GM18907 (cell line): ENCODE data around the gene ZNF487.
"Not testable (repeated sequence)": the region's sequence is repeated elsewhere in the genome, so short reads cannot be mapped to it uniquely, and the experiment has no call there.

Source experiments
- ATAC-seq: cut with Tn5 transposase; IDR thresholded peaks from one replicate; pipeline ENCODE4 v1.9.1; 2021; ENCODE audit warnings: mild to moderate bottlenecking, moderate library complexity; ENCODE audit not compliant: unreplicated experiment

Gene ZNF487

GRCh38 chr10:43403911-43404703 lies 32.8 kb upstream of the ZNF487 start:
- ATAC-seq, result no peak

DNA sequence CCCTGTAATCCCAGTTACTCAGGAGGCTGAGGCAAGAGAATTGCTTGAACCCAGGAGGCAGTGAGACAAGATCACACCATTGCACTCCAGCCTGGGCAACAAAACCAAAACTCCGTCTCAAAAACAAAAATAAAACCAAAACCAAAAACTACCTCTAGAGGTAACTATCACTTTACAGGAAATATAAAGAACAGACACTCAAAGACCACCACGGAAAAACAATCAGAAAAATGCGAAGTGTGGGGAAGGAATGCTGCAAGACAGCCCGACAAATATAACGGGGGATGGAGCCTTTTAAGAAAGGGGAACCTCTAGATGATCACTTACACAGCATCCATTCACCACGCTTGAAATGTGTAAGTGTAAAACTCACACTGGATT lies 32.2 kb upstream of the ZNF487 start:
- ATAC-seq, result no peak

GRCh38 chr10:43407148-43407575 lies 29.7 kb upstream of the ZNF487 start:
- ATAC-seq, result peak; percentile 33

GRCh38 chr10:43407576-43408330 lies 29.2 kb upstream of the ZNF487 start:
- ATAC-seq, result peak; percentile 57

GRCh38 chr10:43408331-43408709 lies 28.6 kb upstream of the ZNF487 start:
- peak; percentile 1 for ATAC-seq

DNA sequence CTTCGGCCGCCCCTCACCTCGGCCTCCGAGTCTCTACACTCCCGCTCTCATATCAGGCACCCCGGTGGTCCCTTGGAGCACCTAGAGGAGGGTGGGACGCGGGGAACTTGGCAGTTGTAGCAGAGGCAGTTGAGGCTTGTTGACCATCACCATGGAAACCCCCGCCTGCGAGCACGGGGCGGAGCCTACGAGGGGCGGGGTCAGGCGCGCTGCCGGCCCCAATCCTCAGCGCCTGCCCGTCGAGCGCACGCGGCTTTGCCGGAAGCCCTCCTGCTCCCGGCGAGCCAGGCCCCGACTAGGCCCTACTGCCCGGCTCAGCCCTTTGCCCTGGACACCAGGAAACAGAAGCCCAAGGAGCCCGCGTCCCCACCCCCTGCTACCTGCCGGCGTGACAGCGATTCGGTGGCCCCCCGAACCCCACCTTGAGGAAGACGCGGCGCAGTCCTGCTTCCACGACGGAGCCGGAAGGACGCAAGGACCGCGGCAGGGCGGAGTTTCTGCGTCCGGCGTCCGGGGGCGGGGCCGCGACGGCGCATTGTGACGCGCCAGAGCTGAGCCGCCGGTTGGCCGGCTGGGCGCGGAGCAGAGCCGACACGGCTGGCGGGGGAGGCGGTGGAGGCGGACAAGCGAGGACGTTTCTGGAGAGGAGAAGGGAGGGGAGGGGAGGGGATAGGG lies 28.1 kb upstream of the ZNF487 start, which contains the start of gene HNRNPF:
Gene HNRNPF, minus strand, starts transcription at position 477 of the 675 bp plus-strand sequence. CDS start 21,302 bp downstream, outside the sequence.
- ATAC-seq, result peak; percentile 76

- ATAC-seq, result no peak
Observed at GRCh38 chr10:43409385-43410109, 27.4 kb upstream of the ZNF487 start.

DNA sequence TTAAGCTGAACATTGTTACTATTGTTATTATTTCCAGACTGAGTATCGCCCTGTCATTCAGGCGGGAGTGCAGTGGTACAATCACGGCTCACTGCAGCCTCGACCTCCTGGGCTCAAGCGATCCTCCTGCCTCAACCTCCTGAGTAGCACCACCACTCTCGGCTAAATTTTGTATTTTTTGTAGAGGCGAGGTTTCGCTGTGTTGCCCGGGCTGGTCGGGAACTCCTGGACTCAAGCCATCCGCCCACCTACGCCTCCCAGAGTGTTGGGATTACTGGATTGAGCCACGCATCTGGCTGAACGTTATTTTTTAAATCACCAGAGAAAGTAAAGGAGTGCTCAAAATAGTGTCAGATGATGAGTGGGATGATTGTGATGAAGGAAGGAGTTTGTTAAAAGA lies 26.6 kb upstream of the ZNF487 start:
- ATAC-seq, result no peak

DNA sequence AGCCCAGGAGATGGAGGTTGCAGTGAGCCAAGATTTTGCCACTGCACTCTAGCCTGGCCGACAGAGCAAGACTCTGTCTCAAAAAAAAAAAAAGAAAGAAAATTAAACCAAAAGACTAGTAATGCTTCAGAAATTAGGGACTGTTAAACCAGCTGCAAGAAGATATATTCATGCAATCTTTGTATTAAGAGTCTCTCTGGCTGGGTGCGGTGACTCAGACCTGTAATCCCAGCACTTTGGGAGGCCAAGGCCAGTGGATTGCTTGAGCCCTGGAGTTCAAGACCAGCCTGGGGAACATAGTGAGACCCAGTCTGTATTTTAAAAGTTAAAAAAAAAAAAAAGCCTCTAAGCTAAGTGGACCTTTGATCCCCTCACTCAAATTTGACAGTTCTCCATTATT lies 25.4 kb upstream of the ZNF487 start:
- ATAC-seq, result no peak

- no peak for ATAC-seq
Observed at GRCh38 chr10:43415544-43415943, 21.4 kb upstream of the ZNF487 start.

- ATAC-seq, result peak; percentile 36
Observed at GRCh38 chr10:43417950-43418768, 18.8 kb upstream of the ZNF487 start.

GRCh38 chr10:43419997-43420368 lies 16.9 kb upstream of the ZNF487 start:
- no peak for ATAC-seq

- ATAC-seq, result peak; percentile 87
Observed at GRCh38 chr10:43420369-43421200, 16.3 kb upstream of the ZNF487 start.

DNA sequence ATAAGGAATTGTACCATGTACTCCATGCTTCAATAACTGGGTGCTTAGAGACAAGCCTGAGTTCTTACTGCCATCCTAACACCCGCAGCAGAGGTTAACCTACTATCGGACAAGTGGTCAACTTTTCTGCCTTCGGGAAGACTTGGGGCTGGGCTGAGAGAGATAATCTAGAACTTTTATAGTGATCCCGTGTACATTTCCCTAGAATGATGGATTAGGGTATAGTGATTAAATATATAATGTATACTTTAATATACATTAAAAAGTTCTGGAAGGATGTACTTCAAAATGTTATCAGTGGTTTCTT lies 15.8 kb upstream of the ZNF487 start:
- no peak for ATAC-seq

DNA sequence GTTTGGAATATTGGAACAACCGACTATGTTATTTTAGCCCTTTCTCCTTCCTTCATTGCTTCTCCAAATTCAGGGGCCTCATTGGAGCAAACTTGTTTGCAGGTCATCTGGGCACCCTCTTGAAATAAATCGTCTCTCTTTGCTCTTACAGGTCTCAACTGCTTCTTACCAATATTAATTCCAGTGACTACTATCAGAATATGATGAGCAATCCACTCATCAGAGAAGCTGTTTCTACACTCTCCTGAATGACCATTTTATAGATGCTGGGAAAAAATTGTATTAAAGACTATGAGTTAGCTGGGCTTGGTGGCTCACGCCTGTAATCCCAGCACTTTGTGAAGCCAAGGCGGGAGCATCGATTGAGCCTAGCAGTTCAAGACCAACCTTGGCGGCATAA lies 15.4 kb upstream of the ZNF487 start:
- no peak for ATAC-seq

DNA sequence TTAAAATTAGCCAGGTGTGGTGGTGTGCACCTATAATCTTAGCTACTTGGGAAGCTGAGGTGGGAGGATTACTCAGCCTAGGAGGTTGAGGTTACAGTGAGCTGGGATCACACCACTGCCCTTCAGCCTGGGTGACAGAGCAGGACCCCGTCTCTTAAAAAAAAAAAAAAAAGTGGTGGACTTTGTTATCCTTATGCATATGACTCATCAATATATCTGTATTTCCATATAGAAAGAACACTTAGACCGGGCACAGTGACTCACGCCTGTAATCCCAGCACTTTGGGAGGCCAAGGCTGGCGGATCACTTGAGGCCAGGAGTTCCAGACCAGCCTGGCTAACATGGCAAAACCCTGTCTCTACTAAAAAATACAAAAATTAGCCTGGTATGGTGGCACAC lies 15.0 kb upstream of the ZNF487 start:
- not testable (repeated sequence) for ATAC-seq

GRCh38 chr10:43424416-43424815 lies 12.5 kb upstream of the ZNF487 start:
- ATAC-seq, result no peak

DNA sequence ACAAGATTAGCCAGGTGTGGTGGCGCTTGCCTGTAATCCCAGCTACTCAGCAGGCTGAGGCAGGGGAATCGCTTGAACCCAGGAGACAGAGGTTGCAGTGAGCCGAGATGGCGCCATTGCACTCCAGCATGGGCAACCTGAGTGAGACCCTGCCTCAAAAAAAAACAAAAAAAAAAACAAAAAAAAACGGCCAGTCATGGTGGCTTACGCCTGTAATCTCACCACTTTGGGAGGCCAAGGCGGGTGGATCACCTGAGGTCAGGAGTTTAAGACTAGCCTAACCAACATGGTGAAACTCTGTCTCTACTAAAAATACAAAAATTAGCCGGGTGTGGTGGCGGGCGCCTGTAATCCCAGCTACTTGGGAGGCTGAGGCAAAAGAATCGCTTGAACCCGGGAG lies 10.4 kb upstream of the ZNF487 start:
- ATAC-seq, result not testable (repeated sequence)

DNA sequence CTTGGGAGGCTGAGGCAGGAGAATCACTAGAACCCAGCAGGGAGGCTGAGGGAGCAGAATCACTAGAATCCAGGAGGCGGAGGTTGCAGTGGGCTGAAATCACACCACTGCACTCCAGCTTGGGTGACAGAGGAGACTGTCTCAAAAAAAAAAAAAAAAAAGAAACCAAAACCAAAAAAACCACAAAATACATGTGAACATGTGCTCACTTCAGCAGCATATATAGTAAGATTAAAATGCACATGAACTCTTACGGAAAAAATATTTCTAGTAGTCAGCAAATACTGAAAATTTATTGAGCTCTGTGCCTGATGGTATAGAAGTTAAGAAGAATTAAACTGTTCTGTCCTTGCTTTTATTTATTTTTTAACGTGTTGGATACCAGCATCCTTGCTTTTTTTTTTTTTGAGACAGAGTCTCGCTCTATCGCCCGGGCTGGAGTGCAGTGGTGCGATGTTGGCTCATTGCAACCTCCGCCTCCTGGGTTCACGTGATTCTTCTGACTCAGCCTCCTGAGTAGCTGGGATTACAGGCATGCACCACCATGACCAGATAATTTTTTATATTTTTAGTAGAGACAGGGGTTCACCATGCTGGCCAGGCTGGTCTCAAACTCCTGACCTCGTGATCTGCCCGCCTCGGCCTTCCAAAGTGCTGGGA lies 9.6 kb upstream of the ZNF487 start:
- ATAC-seq, result peak; percentile 73
